Thymus (tissue), 11 donors: ENCODE data around the gene AXL. TPM values are rescaled to one million over a fixed set of nuclear protein-coding genes. Genes with fewer than 3 reads are reported as not detected.
A peak's percentile ranks its signal among the peaks of the same experiment; 100 is the strongest.

Experiments used
- DNase-seq, 9 donors: peaks; one replicate each; pipeline ENCODE4 v3.0.0-alpha.2; 2013; ENCODE audit warnings: low spot score in 9 of 9, low read depth in 6 of 9, missing footprints in 1 of 9
- H3K27ac ChIP-seq, 2 donors: one replicate each; pipeline ENCODE4 v1.5.1; 2013; ENCODE audit warnings: control low read depth in 1 of 2, low read depth in 1 of 2, low read length in 1 of 2, mild to moderate bottlenecking in 1 of 2, moderate library complexity in 1 of 2
- H3K27me3 ChIP-seq, 2 donors: one replicate each; pipeline ENCODE4 v1.5.1; 2013; ENCODE audit warnings: low read length in 1 of 2; ENCODE audit not compliant: control insufficient read depth in 2 of 2, insufficient read depth in 1 of 2
- H3K36me3 ChIP-seq, 2 donors: one replicate each; pipeline ENCODE4 v1.5.1; 2013; ENCODE audit warnings: low read length in 1 of 2, mild to moderate bottlenecking in 1 of 2, moderate library complexity in 1 of 2; ENCODE audit not compliant: control insufficient read depth in 2 of 2, insufficient read depth in 2 of 2
- H3K4me1 ChIP-seq, 2 donors: one replicate each; pipeline ENCODE4 v1.5.1; 2013; ENCODE audit warnings: low read length in 2 of 2; ENCODE audit not compliant: control insufficient read depth in 2 of 2, insufficient read depth in 2 of 2
- H3K4me3 ChIP-seq, 2 donors: one replicate each; pipeline ENCODE4 v1.5.1; 2013; ENCODE audit warnings: low read length in 2 of 2, control low read depth in 1 of 2, mild to moderate bottlenecking in 1 of 2
- H3K9me3 ChIP-seq, 2 donors: one replicate each; pipeline ENCODE4 v1.5.1; 2013; ENCODE audit warnings: low read length in 1 of 2, mild to moderate bottlenecking in 1 of 2; ENCODE audit not compliant: control insufficient read depth in 2 of 2, insufficient read depth in 1 of 2
- WGBS: extraction: QIAGEN DNeasy Blood & Tissue Kit; methylation state at CpG from one replicate; pipeline ENCODE4 v1.1.7; 2013; 5-methylcytosine and 5-hydroxymethylcytosine counted together
- polyA plus RNA-seq: library from polyadenylated mRNA; stranded (reverse); fragments of 200-250 nt; gene quantifications from one replicate; pipeline ENCODE4 v1.2.3, GENCODE V29; 2013
- total RNA-seq: library from RNA; stranded (reverse); fragments of 120-200 nt; gene quantifications from one replicate; pipeline ENCODE4 v1.2.4, GENCODE V29; 2013
- donor health status: healthy.

Gene AXL
- total and polyA plus RNA-seq, 2 donors = 9.5 to 11.9 TPM

- WGBS = under 1% methylated on average over 55 of the region's 55 CpGs
- no peaks in the 10 kb centered on the region for H3K27me3 ChIP-seq
- peak within 1 kb of the TSS; percentile 74 to 98 for H3K4me3 ChIP-seq
- H3K36me3 ChIP-seq = peaks cover 13 to 18% of the 10 kb centered on the region in 2 donors
- no peaks in the 10 kb centered on the region for H3K9me3 ChIP-seq
- peak; percentile 100 for DNase-seq
- H3K4me1 ChIP-seq = peaks cover 24 to 35% of the 10 kb centered on the region in 2 donors
- H3K27ac ChIP-seq = peak within 1 kb of the TSS; percentile 100
Observed at GRCh38 chr19:41263850-41264580, 45.0 kb downstream of the AXL start, which contains the start of gene HNRNPUL1. Gene HNRNPUL1, plus strand, starts transcription at chr19:41264372. Its CDS starts 132 bp downstream, at chr19:41264504.

DNA sequence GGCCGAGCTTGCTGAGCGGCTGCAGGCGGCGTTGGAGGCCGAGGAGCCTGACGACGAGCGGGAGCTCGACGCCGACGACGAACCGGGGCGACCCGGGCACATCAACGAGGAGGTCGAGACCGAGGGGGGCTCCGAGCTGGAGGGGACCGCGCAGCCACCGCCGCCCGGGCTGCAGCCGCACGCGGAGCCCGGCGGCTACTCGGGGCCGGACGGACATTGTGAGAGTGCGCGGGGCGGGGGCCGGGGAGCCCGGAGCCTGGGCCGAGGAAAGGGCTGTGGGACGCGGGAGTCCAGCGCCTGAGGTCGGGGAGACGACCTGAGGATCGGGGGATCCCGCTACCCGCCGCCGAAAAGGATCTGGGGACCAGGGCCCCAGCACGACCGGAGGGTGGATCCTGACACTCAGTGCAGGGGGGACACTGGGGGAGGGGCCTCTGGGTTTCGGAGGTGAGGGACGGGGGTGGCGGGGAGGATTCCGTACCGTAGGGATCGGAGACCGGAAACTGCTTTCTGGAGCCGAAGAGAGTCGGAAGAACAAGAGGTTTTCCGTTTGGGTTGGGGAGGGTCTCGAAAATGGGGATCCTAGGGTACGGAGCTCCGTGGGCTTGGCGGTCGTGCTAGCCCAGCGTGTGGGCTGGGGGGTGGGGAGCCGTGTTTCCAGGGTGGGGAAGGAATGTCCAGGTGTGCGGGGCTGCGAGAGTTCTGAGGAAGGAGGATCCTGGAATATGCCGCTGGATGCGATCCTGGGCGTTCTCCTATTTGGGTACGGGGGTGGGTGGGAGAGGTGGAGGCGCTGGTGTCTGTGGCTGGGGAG is 45.8 kb downstream of the AXL start:
- no peaks in the 10 kb centered on the region for H3K9me3 ChIP-seq
- H3K4me3 ChIP-seq = peak overlapping the region; percentile 67 to 98
- peak in 8 of 9 donors; percentile 34 to 79 (median 52) for DNase-seq
- H3K27me3 ChIP-seq = no peaks in the 10 kb centered on the region
- under 1% methylated on average over 75 of the region's 75 CpGs for WGBS
- peaks cover 24 to 35% of the 10 kb centered on the region in 2 donors for H3K4me1 ChIP-seq
- H3K36me3 ChIP-seq = peaks cover 21 to 26% of the 10 kb centered on the region in 2 donors
- peak overlapping the region; percentile 95 to 99 for H3K27ac ChIP-seq

- Histone ChIP-seq H3K9me3 (no peaks in the 10 kb centered on the region), H3K36me3 (peaks cover 27 to 32% of the 10 kb centered on the region in 2 donors)
- DNase-seq = peak in 2 of 9 donors; percentile 7 to 32
Observed at GRCh38 chr19:41265395-41266153, 46.6 kb downstream of the AXL start.

GRCh38 chr19:41269055-41269454 is 50.0 kb downstream of the AXL start:
- no peak overlapping the region for H3K27ac ChIP-seq
- WGBS = 98% methylated on average over 2 of the region's 2 CpGs
- H3K9me3 ChIP-seq = no peaks in the 10 kb centered on the region
- DNase-seq = no peak
- peaks cover 17 to 23% of the 10 kb centered on the region in 2 donors for H3K4me1 ChIP-seq
- peaks cover 61 to 67% of the 10 kb centered on the region in 2 donors for H3K36me3 ChIP-seq
- H3K4me3 ChIP-seq = no peak overlapping the region
- H3K27me3 ChIP-seq = no peaks in the 10 kb centered on the region

More at GRCh38 chr19:41265395-41266153, 46.6 kb downstream of the AXL start:
- Histone ChIP-seq H3K27ac (peak overlapping the region; percentile 95 to 99), H3K4me1 (peaks cover 24 to 35% of the 10 kb centered on the region in 2 donors), H3K4me3 (peak overlapping the region; percentile 67 to 98), H3K27me3 (no peaks in the 10 kb centered on the region)
- 61% methylated on average over 17 of the region's 17 CpGs for WGBS

- Histone ChIP-seq H3K36me3 (peaks cover 66 to 72% of the 10 kb centered on the region in 2 donors), H3K27ac (no peak overlapping the region), H3K4me1 (peaks cover 17 to 23% of the 10 kb centered on the region in 2 donors), H3K27me3 (no peaks in the 10 kb centered on the region), H3K9me3 (no peaks in the 10 kb centered on the region), H3K4me3 (no peak overlapping the region)
- WGBS = 97% methylated on average over 5 of the region's 5 CpGs
- DNase-seq = no peak
Observed at GRCh38 chr19:41269571-41269970, 50.5 kb downstream of the AXL start.

DNA sequence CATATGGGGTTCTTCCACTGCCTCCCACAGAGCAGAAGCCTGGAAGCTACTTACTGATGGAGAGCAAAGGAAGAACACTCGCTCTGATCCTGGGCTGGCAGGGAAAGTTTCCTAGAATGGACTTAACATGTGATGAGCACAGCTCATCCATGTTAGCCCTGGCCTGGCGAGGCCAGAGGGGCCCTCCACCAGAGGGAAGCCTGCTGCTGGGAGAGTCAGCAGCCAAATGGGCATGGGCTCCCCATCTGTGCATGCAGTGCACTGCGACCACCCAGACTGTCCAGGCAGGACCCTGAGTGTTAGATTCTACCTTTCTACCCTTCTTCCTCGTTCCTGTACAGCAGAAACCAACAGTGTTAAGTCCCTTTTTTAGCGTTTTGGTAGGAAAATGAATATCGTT is 54.1 kb downstream of the AXL start:
- no peak overlapping the region for H3K27ac ChIP-seq

GRCh38 chr19:41274802-41275201 is 55.8 kb downstream of the AXL start:
- WGBS = 98% methylated on average over 5 of the region's 5 CpGs

More for the DNA sequence above, 54.1 kb downstream of the AXL start:
- 96% methylated on average over 6 of the region's 6 CpGs for WGBS
- H3K27me3 ChIP-seq = no peaks in the 10 kb centered on the region
- H3K4me3 ChIP-seq = no peak overlapping the region
- no peaks in the 10 kb centered on the region for H3K4me1 ChIP-seq
- H3K9me3 ChIP-seq = no peaks in the 10 kb centered on the region
- no peak for DNase-seq
- peaks cover 92% of the 10 kb centered on the region in 2 donors for H3K36me3 ChIP-seq

DNA sequence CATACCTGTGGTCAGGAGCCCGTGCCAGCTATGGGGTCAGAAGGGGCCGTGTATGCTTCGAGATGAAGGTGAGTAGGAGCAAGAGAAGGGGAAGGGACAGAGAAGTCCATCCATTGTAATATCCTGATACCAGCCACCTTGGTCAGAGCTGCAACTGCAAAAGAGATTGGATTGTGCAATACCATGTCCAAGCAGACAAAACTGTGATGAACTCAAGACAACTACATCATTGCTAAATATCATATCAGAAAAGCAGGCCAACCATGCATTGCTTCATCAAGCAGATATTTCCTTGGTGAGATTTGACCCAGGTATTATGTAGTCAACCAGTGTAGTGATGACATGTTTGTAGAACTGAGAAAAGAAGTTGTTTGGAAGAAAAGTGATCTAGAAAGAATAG is 57.2 kb downstream of the AXL start:
- Histone ChIP-seq H3K27ac (no peak overlapping the region), H3K4me1 (no peaks in the 10 kb centered on the region), H3K9me3 (no peaks in the 10 kb centered on the region), H3K4me3 (no peak overlapping the region), H3K36me3 (peaks cover 93 to 95% of the 10 kb centered on the region in 2 donors), H3K27me3 (no peaks in the 10 kb centered on the region)
- no peak for DNase-seq
- WGBS = 93% methylated on average over 3 of the region's 3 CpGs

More at GRCh38 chr19:41274802-41275201, 55.8 kb downstream of the AXL start:
- no peak for DNase-seq
- Histone ChIP-seq H3K4me3 (no peak overlapping the region), H3K27ac (no peak overlapping the region), H3K27me3 (no peaks in the 10 kb centered on the region), H3K4me1 (no peaks in the 10 kb centered on the region), H3K36me3 (peaks cover 92 to 94% of the 10 kb centered on the region in 2 donors), H3K9me3 (no peaks in the 10 kb centered on the region)
